Esophagus squamous epithelium (tissue), 5 donors: ENCODE data around the gene SINHCAF. TPM values are rescaled to one million over a fixed set of nuclear protein-coding genes. Genes with fewer than 3 reads are reported as not detected.

Source experiments
- DNase-seq: peaks from one replicate; lab custom pipeline; 2025; lab: John Stamatoyannopoulos, UW
- H3K27ac ChIP-seq, 4 donors: fragments of 200-600 bp; sonication (generic); one replicate each; pipeline ENCODE4 v1.5.1; 2016 to 2019; ENCODE audit warnings: mild to moderate bottlenecking in 1 of 4
- H3K27me3 ChIP-seq, 4 donors: fragments of 200-600 bp; sonication (generic); 1 replicate in 3 of 4; 2 replicates in 1 of 4; pipeline versions ENCODE4 v1.5.1 to v1.6.0; 2017 to 2021; ENCODE audit warnings: antibody characterized with exemption in 1 of 4
- H3K36me3 ChIP-seq, 3 donors: fragments of 200-600 bp; sonication (generic); one replicate each; pipeline ENCODE4 v1.5.1; 2016 to 2019
- H3K4me1 ChIP-seq, 3 donors: fragments of 200-600 bp; sonication (generic); one replicate each; pipeline ENCODE4 v1.5.1; 2017 to 2019
- H3K4me3 ChIP-seq, 4 donors: fragments of 200-600 bp; sonication (generic); 1 replicate in 3 of 4; 2 replicates in 1 of 4; pipeline ENCODE4 v1.5.1; 2016 to 2019; ENCODE audit warnings: mild to moderate bottlenecking in 2 of 4, moderate library complexity in 1 of 4
- H3K9me3 ChIP-seq, 3 donors: fragments of 200-600 bp; sonication (generic); one replicate each; pipeline ENCODE4 v1.5.1; 2016 to 2019
- POLR2A ChIP-seq, 4 donors: fragments of 450-650 bp; IDR thresholded peaks; one replicate each; pipeline ENCODE4 v1.6.1; 2017; ENCODE audit warnings: antibody characterized with exemption in 4 of 4, mild to moderate bottlenecking in 4 of 4, moderate library complexity in 3 of 4
- WGBS, 2 donors: methylation state at CpG; one replicate each; pipeline ENCODE4 v1.1.5; 2018; 5-methylcytosine and 5-hydroxymethylcytosine counted together
- intact Hi-C: fragments of 100-400 bp; cut with DNase I; formaldehyde crosslinking; loops from one replicate; pipeline ENCODE4 v1.15.0; 2022
- total RNA-seq, 4 donors: library from RNA; depleted of rRNA; stranded (reverse); fragments of >200 nt; gene quantifications; one replicate each; pipeline ENCODE4 v1.1.0, GENCODE V29; 2016
- TF ChIP-seq, protein P1 (sequence below), 6 experiments: fragments of 450-650 bp in 4 of 6; fragments of 200-600 bp in 2 of 6; sonication (generic) in 2 of 6; IDR thresholded peaks; one replicate each; pipeline ENCODE4 v1.5.1; 2016 to 2019; ENCODE audit warnings: antibody characterized with exemption in 6 of 6, mild to moderate bottlenecking in 4 of 6, moderate library complexity in 4 of 6
- donor health status: DM: yes; HTN: yes; CAD: no.

SINHCAF gene
- total RNA-seq, 4 donors from 2014 or later = 52.2 to 71.9 (median 62.0) TPM

DNA sequence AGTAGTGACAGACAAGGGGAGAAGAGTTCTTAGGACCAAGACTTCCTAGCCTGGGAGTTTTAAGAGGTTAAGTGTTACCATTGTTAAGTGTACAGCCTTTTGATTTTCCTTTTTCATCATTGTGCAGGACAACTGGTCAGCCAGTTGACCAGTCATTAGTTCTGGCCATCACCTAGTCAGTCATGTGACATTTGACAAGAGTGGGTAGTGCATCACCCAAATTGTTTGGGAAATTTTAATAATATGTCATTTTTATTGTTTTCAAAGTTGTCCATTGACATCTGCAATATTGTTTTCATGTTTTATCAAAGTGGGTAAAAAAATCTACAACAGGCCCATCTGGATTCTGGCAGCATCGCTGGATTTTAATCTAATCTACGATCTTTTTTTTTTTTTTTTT, 15.5 kb downstream of the SINHCAF start:
- TF ChIP-seq, protein P1, sequence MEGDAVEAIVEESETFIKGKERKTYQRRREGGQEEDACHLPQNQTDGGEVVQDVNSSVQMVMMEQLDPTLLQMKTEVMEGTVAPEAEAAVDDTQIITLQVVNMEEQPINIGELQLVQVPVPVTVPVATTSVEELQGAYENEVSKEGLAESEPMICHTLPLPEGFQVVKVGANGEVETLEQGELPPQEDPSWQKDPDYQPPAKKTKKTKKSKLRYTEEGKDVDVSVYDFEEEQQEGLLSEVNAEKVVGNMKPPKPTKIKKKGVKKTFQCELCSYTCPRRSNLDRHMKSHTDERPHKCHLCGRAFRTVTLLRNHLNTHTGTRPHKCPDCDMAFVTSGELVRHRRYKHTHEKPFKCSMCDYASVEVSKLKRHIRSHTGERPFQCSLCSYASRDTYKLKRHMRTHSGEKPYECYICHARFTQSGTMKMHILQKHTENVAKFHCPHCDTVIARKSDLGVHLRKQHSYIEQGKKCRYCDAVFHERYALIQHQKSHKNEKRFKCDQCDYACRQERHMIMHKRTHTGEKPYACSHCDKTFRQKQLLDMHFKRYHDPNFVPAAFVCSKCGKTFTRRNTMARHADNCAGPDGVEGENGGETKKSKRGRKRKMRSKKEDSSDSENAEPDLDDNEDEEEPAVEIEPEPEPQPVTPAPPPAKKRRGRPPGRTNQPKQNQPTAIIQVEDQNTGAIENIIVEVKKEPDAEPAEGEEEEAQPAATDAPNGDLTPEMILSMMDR (IDR thresholded peaks at IDR 0.05) = no peak
- no peak for TF ChIP-seq POLR2A (IDR thresholded peaks at IDR 0.05)
- intact Hi-C loops = no loop called here
- 84 to 88% methylated on average over 2 of the region's 2 CpGs for WGBS, 2 donors

DNA sequence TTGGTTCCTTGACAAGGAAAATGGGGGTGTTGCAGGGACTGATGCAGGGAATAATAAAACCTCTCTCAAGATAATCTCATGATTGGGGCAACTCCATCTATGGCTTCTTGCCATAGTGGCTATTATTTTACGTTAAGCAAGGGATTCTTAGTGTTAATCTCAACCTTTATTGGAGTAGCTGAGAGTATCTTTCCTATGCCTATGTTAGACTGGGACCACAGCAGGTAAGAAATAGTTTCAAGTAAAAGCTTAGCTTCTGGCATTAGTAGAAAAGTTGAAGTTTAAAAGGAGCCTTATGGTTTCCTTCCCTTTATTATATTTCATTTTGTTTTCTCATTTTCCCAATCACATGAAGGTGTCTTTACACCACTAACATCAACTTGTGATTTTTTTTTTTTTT, 16.7 kb downstream of the SINHCAF start:
- no peaks in the 10 kb centered on the region for H3K9me3 ChIP-seq
- no peaks in the 10 kb centered on the region for H3K27me3 ChIP-seq
- DNase-seq = no peak
- TF ChIP-seq POLR2A (IDR thresholded peaks at IDR 0.05) = no peak
- TF ChIP-seq, protein P1 (IDR thresholded peaks at IDR 0.05) = no peak
- intact Hi-C loops = no loop called here
- H3K36me3 ChIP-seq = peaks cover 0 to 12% (median 0%) of the 10 kb centered on the region in 3 donors
- H3K4me1 ChIP-seq = no peaks in the 10 kb centered on the region
- H3K4me3 ChIP-seq = no peak overlapping the region
- WGBS, 2 donors = 75 to 77% methylated on average over 1 of the region's 1 CpG
- H3K27ac ChIP-seq = no peak overlapping the region

More for the DNA sequence above, 15.5 kb downstream of the SINHCAF start:
- Histone ChIP-seq H3K4me3 (no peak overlapping the region), H3K27ac (no peak overlapping the region), H3K36me3 (no peaks in the 10 kb centered on the region), H3K27me3 (no peaks in the 10 kb centered on the region), H3K4me1 (peaks cover 0 to 8% (median 0%) of the 10 kb centered on the region in 3 donors), H3K9me3 (no peaks in the 10 kb centered on the region)
- no peak for DNase-seq

DNA sequence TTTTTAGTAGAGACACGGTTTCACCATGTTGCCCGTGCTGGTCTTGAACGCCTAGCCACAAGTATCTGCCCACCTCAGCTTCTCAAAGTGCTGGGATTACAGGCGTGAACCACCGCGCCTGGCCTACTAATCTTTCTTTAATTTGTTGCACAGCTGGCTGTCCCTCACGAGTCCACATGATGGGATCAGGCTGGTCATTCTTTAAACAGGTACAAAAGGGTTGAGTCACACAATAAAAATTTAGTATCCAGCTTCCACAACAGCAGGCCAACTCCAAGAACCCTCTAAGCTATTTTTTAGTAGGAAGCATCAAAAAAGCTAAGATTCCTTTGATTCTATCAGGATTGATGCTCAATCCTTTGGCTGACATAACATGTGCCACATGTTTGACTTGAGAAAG, 17.8 kb downstream of the SINHCAF start:
- Histone ChIP-seq H3K27me3 (no peaks in the 10 kb centered on the region), H3K27ac (no peak overlapping the region), H3K36me3 (peaks cover 0 to 24% (median 0%) of the 10 kb centered on the region in 3 donors), H3K4me3 (no peak overlapping the region), H3K9me3 (no peaks in the 10 kb centered on the region), H3K4me1 (no peaks in the 10 kb centered on the region)
- intact Hi-C loops = no loop called here
- no peak for TF ChIP-seq POLR2A (IDR thresholded peaks at IDR 0.05)
- TF ChIP-seq, protein P1 (IDR thresholded peaks at IDR 0.05) = no peak
- no peak for DNase-seq
- 84 to 90% methylated on average over 7 of the region's 7 CpGs for WGBS, 2 donors

DNA sequence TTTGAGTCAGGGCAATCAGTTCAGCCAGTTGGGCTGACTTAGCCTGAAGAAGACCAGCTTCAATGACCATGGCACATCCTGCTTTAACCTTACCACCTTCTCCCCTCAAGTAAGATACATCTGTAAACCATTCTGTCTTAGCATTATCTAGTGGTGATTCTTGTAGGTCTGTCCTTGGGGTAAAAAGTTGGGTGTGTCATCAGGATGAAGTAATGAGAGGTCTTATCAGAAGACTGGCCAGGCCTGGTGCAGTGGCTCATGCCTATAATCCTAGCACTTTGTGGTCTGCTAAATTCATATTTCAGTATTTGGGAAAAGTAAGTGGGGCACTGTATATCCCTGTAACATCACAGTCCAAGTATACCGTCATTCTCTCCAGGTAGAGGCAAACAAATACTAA, 19.1 kb downstream of the SINHCAF start:
- H3K27ac ChIP-seq = no peak overlapping the region
- TF ChIP-seq, protein P1 (IDR thresholded peaks at IDR 0.05) = no peak
- no peak for TF ChIP-seq POLR2A (IDR thresholded peaks at IDR 0.05)
- H3K4me1 ChIP-seq = no peaks in the 10 kb centered on the region
- peaks cover 0 to 34% (median 0%) of the 10 kb centered on the region in 3 donors for H3K36me3 ChIP-seq
- H3K27me3 ChIP-seq = no peaks in the 10 kb centered on the region
- no peaks in the 10 kb centered on the region for H3K9me3 ChIP-seq
- no peak overlapping the region for H3K4me3 ChIP-seq
- DNase-seq = no peak
- 83% methylated on average over 1 of the region's 1 CpG; no CpG with 5 or more reads in 1 of the 2 donors for WGBS, 2 donors
- intact Hi-C loops = no loop called here

DNA sequence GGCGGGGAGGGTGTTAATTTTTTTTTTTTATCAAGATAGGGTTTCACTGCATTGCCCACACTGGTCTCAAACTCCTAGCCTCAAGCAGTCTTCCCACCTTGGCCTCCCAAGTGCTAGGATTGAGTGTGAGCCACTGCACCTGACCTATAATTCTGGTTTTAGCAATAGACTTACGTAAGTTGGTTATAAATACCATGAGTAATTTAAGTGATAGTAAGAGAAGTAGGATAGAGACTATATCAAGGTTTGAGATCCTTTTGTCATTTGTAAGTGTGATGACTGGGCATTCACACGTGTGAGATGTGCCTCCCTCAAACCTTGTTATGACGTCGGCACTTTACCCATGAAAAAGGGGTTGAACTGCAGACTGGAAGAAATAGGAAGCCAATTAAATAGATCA, 22.5 kb downstream of the SINHCAF start:
- intact Hi-C loops = no loop called here
- peaks cover 0 to 61% (median 0%) of the 10 kb centered on the region in 3 donors for H3K36me3 ChIP-seq
- H3K27me3 ChIP-seq = no peaks in the 10 kb centered on the region
- no peaks in the 10 kb centered on the region for H3K4me1 ChIP-seq
- no peak for DNase-seq
- no peak for TF ChIP-seq POLR2A (IDR thresholded peaks at IDR 0.05)
- TF ChIP-seq, protein P1 (IDR thresholded peaks at IDR 0.05) = no peak
- no peaks in the 10 kb centered on the region for H3K9me3 ChIP-seq
- H3K27ac ChIP-seq = no peak overlapping the region
- 95 to 96% methylated on average over 5 of the region's 5 CpGs for WGBS, 2 donors
- H3K4me3 ChIP-seq = no peak overlapping the region
